HepG2 (cell line): ENCODE data around the gene MATN1. TPM values are rescaled to one million over a fixed set of nuclear protein-coding genes. Genes with fewer than 3 reads are reported as not detected.

Experiments
- ATAC-seq: fragments of 200-7000 bp; cut with Tn5 transposase; 3 replicates; pipeline ENCODE4 v1.9.1; 2020; ENCODE audit warnings: mild to moderate bottlenecking, moderate library complexity
- BruUV-seq: library from RNA; stranded (reverse); fragments of 400-500 nt; replicated peaks from 2 replicates; lab custom pipeline; 2021; lab: Mats Ljungman, UMichigan
- CTCF ChIA-PET: fragments of 300-600 bp; formaldehyde crosslinking; extraction: SDS; loops from one replicate; lab custom pipeline; 2021; ENCODE audit warnings: low total read pairs, inconsistent platforms, low intra/inter-chr PET ratio; lab: Yijun Ruan, JAX
- POLR2A ChIA-PET: fragments of 350-600 bp; sonication (Branson Sonifier 250); formaldehyde crosslinking; loops from one replicate; lab custom pipeline; 2020; ENCODE audit warnings: antibody characterized with exemption, inconsistent platforms; lab: Yijun Ruan, JAX
- DNase-seq: peaks from one replicate; pipeline ENCODE4 v3.0.0-alpha.2; 2015; ENCODE audit warnings: low spot score
- FAIRE-seq: peaks from 3 replicates; lab custom pipeline; 2011; peaks lifted over from hg19 to GRCh38; lab: Jason Lieb, UNC
- H2AFZ ChIP-seq: one replicate; pipeline ENCODE4 v1.6.1; 2011; ENCODE audit warnings: low read length, inconsistent platforms
- H3K27ac ChIP-seq: fragments of 300-600 bp; 3 replicates; pipeline ENCODE4 v1.8.0; 2011; ENCODE audit warnings: mixed run types, mild to moderate bottlenecking, mixed read lengths, low read length, inconsistent platforms; ENCODE audit not compliant: insufficient read depth; ENCODE audit errors: extremely low read length
- H3K27me3 ChIP-seq, 2 experiments: fragments of 200-600 bp in 1 of 2; 2 replicates in 1 of 2; 3 replicates in 1 of 2; pipeline versions ENCODE4 v1.6.0 to v1.8.0; 2011; ENCODE audit warnings: low read length in 2 of 2, mild to moderate bottlenecking in 2 of 2, moderate library complexity in 2 of 2, inconsistent platforms in 1 of 2; ENCODE audit not compliant: insufficient read depth in 2 of 2, control insufficient read depth in 1 of 2
- H3K36me3 ChIP-seq, 2 experiments: fragments of 200-600 bp in 1 of 2; replicated peaks in 1 of 2; 2 replicates in 1 of 2; 3 replicates in 1 of 2; pipeline versions ENCODE4 v1.5.1 to v1.8.0; 2011; ENCODE audit warnings: low read length in 2 of 2, inconsistent platforms in 1 of 2; ENCODE audit not compliant: insufficient read depth in 2 of 2, control insufficient read depth in 1 of 2
- H3K4me1 ChIP-seq: 2 replicates; pipeline ENCODE4 v1.5.1; 2012; ENCODE audit warnings: low read length, inconsistent platforms; ENCODE audit not compliant: insufficient read depth
- H3K4me2 ChIP-seq: 2 replicates; pipeline ENCODE4 v1.6.0; 2011; ENCODE audit warnings: low read depth, low read length, inconsistent platforms
- H3K4me3 ChIP-seq, 3 experiments: fragments of 200-600 bp in 1 of 3; sonication (generic), shearing (Covaris generic) in 1 of 3; replicated peaks in 1 of 3; 2 replicates each; pipeline ENCODE4 v1.5.1; 2011 to 2016; ENCODE audit warnings: low read length in 3 of 3, inconsistent platforms in 2 of 3, low read depth in 2 of 3, mild to moderate bottlenecking in 2 of 3, control low read depth in 1 of 3, mixed read lengths in 1 of 3; ENCODE audit not compliant: insufficient read depth in 1 of 3
- H3K79me2 ChIP-seq: one replicate; pipeline ENCODE4 v1.6.1; 2011; ENCODE audit warnings: low read length, inconsistent platforms; ENCODE audit not compliant: insufficient read depth
- H3K9ac ChIP-seq: 2 replicates; pipeline ENCODE4 v1.6.0; 2011; ENCODE audit warnings: mild to moderate bottlenecking, low read depth, low read length, inconsistent platforms; ENCODE audit not compliant: insufficient read depth
- H3K9me3 ChIP-seq: 2 replicates; pipeline ENCODE4 v1.5.1; 2012; ENCODE audit warnings: mild to moderate bottlenecking, low read length
- H4K20me1 ChIP-seq: 2 replicates; pipeline ENCODE4 v1.6.0; 2011; ENCODE audit warnings: inconsistent platforms, mild to moderate bottlenecking, low read length, moderate library complexity; ENCODE audit not compliant: insufficient read depth
- CHD2 ChIP-seq: IDR thresholded peaks from 2 replicates; pipeline ENCODE4 v1.6.1; 2011; ENCODE audit warnings: low read depth, low read length, improper control_type of control experiment
- CREB1 ChIP-seq, 2 experiments: fragments of 450-650 bp in 1 of 2; IDR thresholded peaks; 2 replicates each; pipeline ENCODE4 v1.6.1; 2016 to 2017; ENCODE audit warnings: control low read depth in 1 of 2, mild to moderate bottlenecking in 1 of 2, missing compliant biosample characterization in 1 of 2, missing genetic modification characterization in 1 of 2
- NAIF1 ChIP-seq: sonication (generic); formaldehyde crosslinking; IDR thresholded peaks from 2 replicates; pipeline ENCODE4 v1.5.0; 2020; ENCODE audit warnings: mild to moderate bottlenecking, missing genetic modification reagents, borderline replicate concordance
- NPAS2 ChIP-seq: sonication (generic); formaldehyde crosslinking; IDR thresholded peaks from 2 replicates; pipeline ENCODE4 v1.8.0; 2022; ENCODE audit warnings: mild to moderate bottlenecking, missing genetic modification reagents, borderline replicate concordance
- NRL ChIP-seq: sonication (generic); formaldehyde crosslinking; IDR thresholded peaks from 2 replicates; pipeline ENCODE4 v1.5.0; 2020; ENCODE audit warnings: missing genetic modification reagents, mild to moderate bottlenecking, moderate library complexity, borderline replicate concordance
- RXRA ChIP-seq: sonication (generic); formaldehyde crosslinking; IDR thresholded peaks from 2 replicates; pipeline ENCODE4 v1.5.1; 2020; ENCODE audit warnings: missing genetic modification reagents
- SRY ChIP-seq: sonication (generic); formaldehyde crosslinking; IDR thresholded peaks from 2 replicates; pipeline ENCODE4 v1.8.0; 2022; ENCODE audit warnings: mild to moderate bottlenecking, missing genetic modification reagents
- UBTF ChIP-seq: sonication (generic); formaldehyde crosslinking; IDR thresholded peaks from 2 replicates; pipeline ENCODE4 v1.4.0; 2020; ENCODE audit warnings: mild to moderate bottlenecking, missing genetic modification reagents
- ZNF160 ChIP-seq: sonication (generic); formaldehyde crosslinking; IDR thresholded peaks from 2 replicates; pipeline ENCODE4 v1.8.0; 2022; ENCODE audit warnings: mild to moderate bottlenecking, inconsistent platforms, missing genetic modification reagents
- ZNF83 ChIP-seq: sonication (generic); formaldehyde crosslinking; IDR thresholded peaks from 2 replicates; pipeline ENCODE4 v1.4.0; 2020; ENCODE audit warnings: missing genetic modification reagents, mild to moderate bottlenecking, borderline replicate concordance
- WGBS: methylation state at CpG from one replicate; pipeline ENCODE4 v1.1.6; 2017; ENCODE audit warnings: low lambda C conversion rate; 5-methylcytosine and 5-hydroxymethylcytosine counted together
- in situ Hi-C: cut with HindIII; loops from 2 replicates; pipeline ENCODE4 v1.10.0; 2017; ENCODE audit warnings: low pct_unique_long_range_greater_than_20kb; ENCODE audit not compliant: extremely low pct_ligation_motif_present
- intact Hi-C: fragments of 100-400 bp; cut with micrococcal nuclease; formaldehyde crosslinking; loops from one replicate; pipeline ENCODE4 v1.10.0; 2022; ENCODE audit not compliant: unreplicated experiment
- polyA plus RNA-seq, 8 experiments: library from polyadenylated mRNA; depleted of rRNA in 3 of 8; stranded (reverse) in 7 of 8; unstranded in 1 of 8; fragments of >200 nt; fragmentation: Illumina TruSeq in 4 of 8; extraction: Trizol in 4 of 8; gene quantifications; 2 replicates each; pipeline versions ENCODE4 v1.2.1 to v1.2.3, GENCODE V29; 2011 to 2016; ENCODE audit warnings: low read depth in 4 of 8, missing spikeins in 1 of 8, mixed read lengths in 1 of 8; ENCODE audit not compliant: insufficient read depth in 1 of 8
- total RNA-seq, 5 experiments: library from RNA; depleted of rRNA; stranded (reverse); fragments of >200 nt; fragmentation: Illumina TruSeq; extraction: Trizol; gene quantifications; 2 replicates each; pipeline ENCODE4 v1.2.3, GENCODE V29; 2016; ENCODE audit warnings: low read depth in 1 of 5

Gene MATN1
- total and polyA plus RNA-seq, 2 of the 13 experiments (the other 11 are each of a cell fraction or from before 2014, with no cell fraction given): 0.04 to 0.05 TPM

- Histone ChIP-seq H3K9me3 (no peaks in the 10 kb centered on the region), H2AFZ (no peak overlapping the region), H3K4me1 (peaks cover 6% of the 10 kb centered on the region; the same call in 1 of the 2 replicates), H3K27ac (no peak overlapping the region), H3K27me3 (peaks cover 0 to 2% of the 10 kb centered on the region in 2 experiments; a peak in 1 of 5 replicates), H4K20me1 (no peaks in the 10 kb centered on the region), H3K36me3 (no peaks in the 10 kb centered on the region), H3K4me2 (no peak overlapping the region), H3K79me2 (no peaks in the 10 kb centered on the region), H3K4me3 (no peak overlapping the region), H3K9ac (no peak overlapping the region)
- TF ChIP-seq RXRA (no peak), ZNF160 (CRISPR knock-in tag) (no peak)
- intact Hi-C loops: no loop called here
- DNase-seq (no peak), ATAC-seq (no peak), FAIRE-seq (no peak)
- in situ Hi-C loops: loop anchor here (25.0 kb wide), 1 partner anchor 1344 kb away; no protein-coding TSS in a partner anchor
- ChIA-PET POLR2A (no interaction called here), CTCF (no interaction called here)
- 34% methylated on average over 3 of the region's 3 CpGs for WGBS
- BruUV-seq: no TSS peak
Observed at GRCh38 chr1:30681782-30682181, 41.6 kb downstream of the MATN1 start.

GRCh38 chr1:30680879-30681278 is 42.5 kb downstream of the MATN1 start:
- H4K20me1 ChIP-seq: no peaks in the 10 kb centered on the region
- no peak overlapping the region for H3K9ac ChIP-seq
- in situ Hi-C loops: loop anchor here (25.0 kb wide), 1 partner anchor 1344 kb away; no protein-coding TSS in a partner anchor
- ChIA-PET POLR2A (no interaction called here), CTCF (no interaction called here)
- H3K36me3 ChIP-seq: no peaks in the 10 kb centered on the region
- BruUV-seq: no TSS peak
- ATAC-seq (no peak), DNase-seq (no peak), FAIRE-seq (no peak)
- no peak overlapping the region for H3K27ac ChIP-seq
- no peaks in the 10 kb centered on the region; a peak in 1 of 5 replicates for H3K27me3 ChIP-seq
- H3K4me3 ChIP-seq: no peak overlapping the region
- H3K79me2 ChIP-seq: no peaks in the 10 kb centered on the region
- no peaks in the 10 kb centered on the region for H3K9me3 ChIP-seq
- WGBS: 28% methylated on average over 7 of the region's 7 CpGs
- TF ChIP-seq NAIF1: no peak
- TF ChIP-seq ZNF83 (CRISPR knock-in tag): no peak
- no peak for TF ChIP-seq NPAS2 (CRISPR knock-in tag)
- TF ChIP-seq CREB1 (IDR thresholded peaks at IDR 0.05): 0 out of 2 replicates have a peak, but pooled peaks have one; percentile 25
- no peak for TF ChIP-seq CREB1 (CRISPR knock-in tag; IDR thresholded peaks at IDR 0.05)
- TF ChIP-seq NRL (CRISPR knock-in tag): no peak
- TF ChIP-seq SRY (CRISPR knock-in tag): no peak
- TF ChIP-seq CHD2: no peak
- TF ChIP-seq UBTF (CRISPR knock-in tag): no peak
- intact Hi-C loops: no loop called here
- H3K4me1 ChIP-seq: peaks cover 5% of the 10 kb centered on the region; the same call in 1 of the 2 replicates
- H2AFZ ChIP-seq: no peak overlapping the region
- no peak overlapping the region for H3K4me2 ChIP-seq
